Body of pancreas (tissue), 4 donors: ENCODE data around the gene JMY.

ENCODE experiments used
- POLR2A ChIP-seq, 3 donors: fragments of 450-650 bp; IDR thresholded peaks; one replicate each; pipeline ENCODE4 v1.6.1; 2016; ENCODE audit warnings: antibody characterized with exemption in 3 of 3, mild to moderate bottlenecking in 2 of 3
- TF ChIP-seq, protein P1 (sequence below), 7 experiments: fragments of 450-650 bp in 4 of 7; fragments of 200-600 bp in 3 of 7; sonication (generic) in 3 of 7; IDR thresholded peaks; one replicate each; pipeline ENCODE4 v1.5.1; 2016 to 2019; ENCODE audit warnings: antibody characterized with exemption in 7 of 7

GRCh38 chr5:79285833-79286232, 49.9 kb downstream of the JMY start:
- TF ChIP-seq, protein P1, sequence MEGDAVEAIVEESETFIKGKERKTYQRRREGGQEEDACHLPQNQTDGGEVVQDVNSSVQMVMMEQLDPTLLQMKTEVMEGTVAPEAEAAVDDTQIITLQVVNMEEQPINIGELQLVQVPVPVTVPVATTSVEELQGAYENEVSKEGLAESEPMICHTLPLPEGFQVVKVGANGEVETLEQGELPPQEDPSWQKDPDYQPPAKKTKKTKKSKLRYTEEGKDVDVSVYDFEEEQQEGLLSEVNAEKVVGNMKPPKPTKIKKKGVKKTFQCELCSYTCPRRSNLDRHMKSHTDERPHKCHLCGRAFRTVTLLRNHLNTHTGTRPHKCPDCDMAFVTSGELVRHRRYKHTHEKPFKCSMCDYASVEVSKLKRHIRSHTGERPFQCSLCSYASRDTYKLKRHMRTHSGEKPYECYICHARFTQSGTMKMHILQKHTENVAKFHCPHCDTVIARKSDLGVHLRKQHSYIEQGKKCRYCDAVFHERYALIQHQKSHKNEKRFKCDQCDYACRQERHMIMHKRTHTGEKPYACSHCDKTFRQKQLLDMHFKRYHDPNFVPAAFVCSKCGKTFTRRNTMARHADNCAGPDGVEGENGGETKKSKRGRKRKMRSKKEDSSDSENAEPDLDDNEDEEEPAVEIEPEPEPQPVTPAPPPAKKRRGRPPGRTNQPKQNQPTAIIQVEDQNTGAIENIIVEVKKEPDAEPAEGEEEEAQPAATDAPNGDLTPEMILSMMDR (IDR thresholded peaks at IDR 0.05), result no peak
- TF ChIP-seq POLR2A (IDR thresholded peaks at IDR 0.05), result no peak
